ENCODE data around the gene ADD2.
"Not testable (repeated sequence)": the region's sequence is repeated elsewhere in the genome, so short reads cannot be mapped to it uniquely, and the experiment has no call there.

ADD2 gene

DNA sequence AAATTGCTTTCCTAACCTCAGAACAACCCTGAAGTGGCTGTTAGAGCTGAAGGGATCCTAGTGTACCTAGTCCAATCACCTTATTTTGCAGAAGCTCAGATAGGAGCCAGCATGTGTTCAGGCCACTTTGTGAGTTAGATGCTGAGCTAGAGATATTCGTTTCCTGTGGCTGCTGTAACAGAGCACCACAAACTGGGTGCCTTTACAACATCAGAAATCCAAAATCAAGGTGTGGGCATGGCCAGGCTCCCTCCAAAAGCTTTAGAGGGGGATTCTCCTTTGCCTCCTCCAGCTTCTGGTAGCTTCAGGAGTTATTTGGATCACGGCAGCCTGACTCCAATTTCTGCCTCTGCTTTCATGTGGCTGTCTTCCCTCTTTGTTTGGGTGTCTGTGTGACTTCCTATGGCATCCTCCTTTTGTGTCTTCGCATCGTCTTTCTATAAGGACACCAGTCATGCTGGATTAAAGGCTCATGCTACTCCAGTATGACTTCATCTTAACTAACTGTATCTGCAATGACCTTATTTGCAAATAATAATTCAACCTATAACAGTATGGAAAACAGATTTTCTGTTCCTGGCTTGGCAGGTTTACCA, 128.1 kb downstream of the ADD2 start:
- DNase-seq (ENCODE audit: low read depth), result no peak

DNA sequence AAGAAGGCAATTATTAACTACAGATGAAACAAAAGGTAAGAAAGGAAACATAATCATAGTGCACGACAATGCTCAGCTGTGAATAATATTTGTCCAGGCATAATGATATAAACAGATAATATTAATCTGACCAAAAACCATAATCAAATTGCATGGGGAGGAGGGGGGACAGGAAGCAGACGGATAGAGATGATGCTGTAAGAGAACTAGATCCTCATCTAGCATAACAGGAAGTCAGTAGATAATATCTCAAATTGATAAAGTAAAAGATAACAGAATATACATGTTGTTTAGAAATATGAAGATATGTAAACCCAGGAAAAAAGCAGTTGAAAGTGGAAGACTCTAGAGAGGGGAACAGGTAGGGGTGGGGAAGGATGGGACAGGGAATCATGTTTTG, 129.4 kb downstream of the ADD2 start:
- no peak for DNase-seq (ENCODE audit: low read depth)

DNA sequence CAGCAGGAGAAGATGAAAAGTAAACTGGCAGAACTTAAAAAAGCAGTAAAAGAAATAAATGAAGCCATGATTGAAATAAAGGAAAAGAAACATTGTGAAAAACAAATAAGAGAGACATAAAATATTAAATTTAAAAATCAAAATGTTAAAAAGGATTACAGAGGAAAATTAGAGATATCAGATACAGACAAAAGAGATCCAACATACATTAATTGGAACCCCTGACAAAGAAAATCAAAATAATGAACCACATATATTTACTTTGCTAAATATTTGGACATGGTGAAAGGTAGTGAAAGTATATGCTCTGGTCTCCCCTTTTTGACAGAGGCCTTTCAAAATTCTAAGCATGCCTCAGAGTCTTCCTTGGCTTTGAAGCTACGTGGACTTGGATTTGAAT, 134.5 kb downstream of the ADD2 start:
- no peak for DNase-seq (ENCODE audit: low read depth)

DNA sequence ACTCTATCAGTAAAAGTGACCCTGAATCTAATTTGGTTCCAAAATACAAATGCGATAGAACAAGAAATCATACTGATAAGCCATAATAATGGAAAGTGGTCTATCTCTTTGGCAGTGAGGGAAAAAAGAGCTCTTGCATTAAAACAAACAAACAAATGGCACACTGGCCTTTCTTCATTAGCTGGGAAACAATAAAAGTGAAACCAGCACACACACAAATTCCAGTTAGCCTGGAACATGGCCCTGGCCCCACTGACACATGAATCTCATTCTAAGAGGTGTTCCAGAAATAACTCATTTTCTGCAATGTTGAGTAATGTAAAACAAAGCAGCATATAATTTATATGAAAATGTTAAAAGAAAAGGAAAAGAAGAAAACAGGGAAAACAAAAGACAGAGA, 135.0 kb downstream of the ADD2 start:
- DNase-seq (ENCODE audit: low read depth), result no peak

DNA sequence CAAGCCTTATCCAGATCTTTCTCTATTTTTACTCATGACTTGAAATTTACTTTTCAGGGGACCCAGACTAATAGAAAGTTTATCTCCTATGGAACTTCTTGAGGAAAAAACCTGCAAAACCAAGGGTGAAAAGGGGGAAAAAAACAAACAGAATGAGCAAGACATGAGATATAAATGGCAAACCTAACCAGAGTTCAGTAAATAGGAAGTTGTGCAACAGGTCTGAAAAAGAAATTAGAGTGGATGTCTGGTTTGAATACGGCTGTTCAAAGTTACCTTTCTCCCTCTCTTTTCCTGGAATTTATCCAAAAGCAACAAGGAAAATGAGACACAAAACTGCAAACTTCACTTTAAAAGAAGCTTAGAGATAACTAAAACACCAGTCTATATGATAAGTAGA, 135.6 kb downstream of the ADD2 start:
- DNase-seq (ENCODE audit: low read depth), result no peak

DNA sequence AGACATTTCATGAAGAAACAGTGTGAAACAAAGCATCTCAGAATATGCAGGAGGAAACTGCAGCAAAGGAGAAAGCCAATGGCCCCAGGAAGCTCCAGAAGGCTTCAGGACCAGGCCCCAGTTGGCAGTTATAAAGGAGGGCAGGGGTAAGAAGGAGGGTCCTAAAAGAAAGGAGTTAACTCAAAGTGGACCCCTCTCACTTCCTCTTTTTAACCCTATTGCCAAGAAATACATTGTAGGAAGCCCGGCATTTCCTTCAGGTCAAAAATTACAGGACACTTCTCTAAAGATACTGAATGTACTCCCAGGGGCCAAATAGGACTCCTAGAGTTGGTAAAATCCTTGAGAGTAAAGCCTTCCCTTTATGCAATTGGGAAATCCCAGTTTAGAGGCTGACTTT, 137.2 kb downstream of the ADD2 start:
- no peak for DNase-seq (ENCODE audit: low read depth)

DNA sequence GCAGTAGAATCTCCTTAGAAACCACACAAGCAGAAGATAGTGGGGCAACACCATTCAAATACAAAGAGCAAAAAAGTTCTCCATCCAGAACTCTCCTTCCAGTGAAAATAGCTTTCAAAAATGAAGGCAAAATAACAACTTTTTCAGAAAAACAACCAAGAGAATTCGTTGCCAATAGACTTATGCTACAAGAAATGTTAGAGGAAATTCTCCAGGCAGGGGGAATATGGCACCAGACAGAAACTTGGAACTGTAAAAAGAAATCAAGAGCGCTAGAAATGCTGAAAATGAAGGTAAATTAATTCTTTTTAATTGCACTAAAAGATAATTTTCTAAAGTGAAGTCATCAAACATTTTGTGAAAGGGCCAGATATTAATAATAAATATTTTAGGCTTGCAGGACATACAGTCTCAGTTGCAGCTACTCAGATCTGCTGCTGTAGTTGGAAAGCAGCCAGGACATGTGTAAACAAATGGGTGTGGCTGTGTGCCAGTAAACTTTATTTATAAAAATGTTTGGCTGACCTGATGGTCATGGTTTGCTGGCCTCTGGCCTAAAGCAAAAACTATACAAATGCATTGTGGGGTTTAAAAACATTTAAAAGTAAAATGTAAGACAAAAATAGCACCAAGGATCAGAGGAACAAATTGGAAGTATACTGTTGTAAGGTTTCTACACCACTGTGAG, 140.6 kb downstream of the ADD2 start:
- no peak for DNase-seq (ENCODE audit: low read depth)

DNA sequence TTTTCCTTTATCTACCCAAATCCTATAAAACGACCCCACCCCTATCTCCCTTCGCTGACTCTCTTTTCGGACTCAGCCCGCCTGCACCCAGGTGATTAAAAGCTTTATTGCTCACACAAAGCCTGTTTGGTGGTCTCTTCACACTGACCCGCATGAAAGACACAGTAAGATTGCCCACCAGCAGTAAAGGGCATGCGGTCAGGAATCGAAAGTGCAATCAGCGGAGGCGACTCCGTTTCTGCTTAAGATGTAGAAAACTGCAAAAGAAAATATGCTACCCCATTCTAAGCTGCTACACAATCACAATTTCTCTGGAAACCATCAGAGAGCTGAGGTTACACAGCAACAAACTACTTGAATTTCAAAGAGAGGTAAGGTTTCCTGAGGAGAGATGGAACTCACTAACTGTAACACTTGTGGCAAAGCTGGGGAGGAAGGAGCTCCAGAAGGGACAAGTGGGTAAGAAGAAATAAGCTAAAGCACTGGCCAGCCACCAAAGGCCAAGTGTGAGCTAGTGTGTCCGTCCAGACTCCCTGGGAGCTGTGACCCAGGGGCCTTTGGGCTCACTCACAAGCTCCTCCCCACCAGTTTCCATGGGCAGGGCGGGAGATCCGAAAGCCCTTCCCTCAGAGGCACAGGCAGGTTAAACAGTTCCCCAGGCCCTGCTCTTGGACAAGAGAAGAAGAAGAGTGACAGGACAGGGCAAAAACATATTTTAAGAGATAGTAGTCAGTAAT, 141.6 kb downstream of the ADD2 start:
- no peak for DNase-seq (ENCODE audit: low read depth)

DNA sequence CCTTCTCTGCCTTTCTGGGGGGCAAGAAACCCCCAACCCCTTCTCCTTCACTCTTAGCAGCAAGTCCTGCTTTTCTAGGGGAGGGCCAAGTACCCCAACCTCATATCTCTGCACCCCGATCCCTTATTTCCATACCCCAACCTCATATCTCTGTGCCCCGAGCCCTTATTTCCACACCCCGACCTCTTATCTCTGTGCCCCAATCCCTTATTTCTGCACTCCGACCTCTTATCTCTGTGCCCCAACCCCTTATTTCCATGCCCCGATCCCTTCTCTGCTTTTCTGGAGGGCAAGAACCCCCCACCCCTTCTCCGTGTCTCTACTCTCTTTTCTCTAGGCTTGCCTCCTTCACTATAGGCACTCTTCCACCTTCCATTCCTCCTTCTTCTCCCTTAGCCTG, 146.5 kb downstream of the ADD2 start:
- DNase-seq (ENCODE audit: low read depth), result not testable (repeated sequence)

DNA sequence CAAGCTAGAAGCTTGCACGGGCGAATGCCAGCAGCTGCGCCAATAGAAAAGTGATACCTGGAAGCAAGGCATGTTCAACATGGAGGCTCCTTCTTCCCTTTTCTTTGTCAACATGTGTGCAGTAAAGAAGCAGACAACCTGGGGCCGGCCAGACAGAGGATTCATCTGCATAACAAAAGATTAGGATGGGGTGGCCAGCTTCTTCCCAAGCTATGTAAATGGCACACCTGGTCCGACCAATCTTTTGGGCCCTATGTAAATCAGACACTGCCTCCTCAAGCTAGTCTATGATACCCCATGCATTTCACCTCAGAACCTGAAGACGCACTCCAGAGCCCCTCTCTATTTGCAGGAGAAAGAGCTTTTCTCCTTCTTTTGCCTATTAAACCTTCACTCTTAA, 148.0 kb downstream of the ADD2 start:
- DNase-seq (ENCODE audit: low read depth), result no peak

DNA sequence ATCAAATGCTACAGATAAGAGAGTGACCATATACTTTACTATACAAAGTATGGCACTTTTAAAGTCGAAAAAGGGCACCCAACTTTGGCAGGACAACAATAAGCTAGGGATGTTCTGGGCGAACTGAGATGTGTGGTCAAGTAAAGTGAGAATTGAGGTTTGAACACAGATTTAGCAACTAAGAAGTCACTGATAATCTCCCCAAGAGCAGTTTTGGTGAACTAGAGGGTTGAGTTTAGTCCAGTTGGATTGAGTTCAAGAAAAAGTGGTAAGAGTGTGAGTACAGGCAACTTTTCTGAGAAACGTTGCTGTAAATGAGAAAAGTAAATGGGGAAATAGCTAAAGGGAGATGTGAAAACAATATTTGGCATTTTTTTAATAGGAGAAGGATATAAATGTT, 148.8 kb downstream of the ADD2 start:
- DNase-seq (ENCODE audit: low read depth), result no peak

DNA sequence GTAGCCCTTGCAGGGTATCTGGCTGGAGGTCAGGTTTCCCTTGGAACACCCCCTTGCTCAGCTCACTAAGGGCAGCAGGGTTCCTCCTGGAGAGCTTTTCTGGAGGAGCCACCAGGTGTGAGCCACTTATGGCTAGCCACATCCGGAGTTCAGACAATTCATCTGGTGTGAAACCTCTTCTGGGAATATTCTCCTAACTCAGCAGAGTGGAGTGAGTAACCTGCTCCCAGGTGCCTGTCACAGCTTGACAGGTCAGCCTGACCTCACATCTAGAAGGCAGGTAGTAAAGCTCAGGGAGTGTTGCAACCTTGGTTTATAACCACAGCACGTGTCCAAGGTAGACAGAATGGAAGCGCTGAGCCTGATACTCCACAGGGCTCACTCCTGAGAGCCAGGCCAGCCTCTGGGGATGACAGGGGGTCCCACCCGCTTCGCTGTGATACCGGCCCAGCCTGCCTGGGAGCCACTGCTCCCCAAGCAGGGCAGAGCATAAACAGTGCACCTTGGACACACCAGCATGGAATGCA, 151.8 kb downstream of the ADD2 start:
- no peak for DNase-seq (ENCODE audit: low read depth)

DNA sequence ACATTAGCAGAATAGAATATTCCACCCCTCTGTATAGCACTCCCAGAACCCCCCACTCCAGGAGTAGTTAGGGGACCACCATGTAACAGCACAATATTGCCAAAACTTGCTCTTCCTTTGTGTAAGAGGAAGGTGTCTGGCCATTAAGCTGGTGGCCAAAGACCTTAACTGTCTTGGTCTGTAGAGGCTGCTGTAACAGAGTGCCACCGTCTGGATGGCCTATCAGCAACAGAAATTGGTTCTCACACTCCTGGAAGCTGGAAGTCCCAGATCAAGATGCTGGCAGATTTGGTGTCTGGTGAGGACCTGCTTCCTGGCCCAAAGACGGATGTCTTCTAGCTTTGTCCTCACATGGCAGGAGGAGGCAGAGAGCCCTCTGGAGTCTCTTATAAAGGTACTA, 152.8 kb downstream of the ADD2 start:
- DNase-seq (ENCODE audit: low read depth), result no peak

DNA sequence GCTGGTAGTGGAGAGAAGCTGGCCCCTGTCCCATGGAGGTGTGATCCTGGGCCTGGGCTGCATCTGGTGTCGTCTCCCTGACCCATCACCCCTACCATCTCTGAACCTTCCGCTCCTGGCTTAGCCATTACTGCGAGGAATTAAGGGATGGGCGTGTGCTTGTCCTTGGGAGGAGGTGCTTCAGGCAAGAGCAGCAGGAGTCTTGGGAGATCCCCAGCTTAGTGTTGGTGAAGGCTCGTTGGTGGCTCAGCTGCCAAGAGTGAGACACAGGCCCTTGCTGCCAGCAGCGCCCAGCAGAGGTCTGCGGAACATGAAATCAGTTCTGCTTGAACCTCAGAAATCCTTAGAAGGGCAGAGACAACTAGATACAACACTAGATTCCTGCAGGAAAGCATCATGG, 154.5 kb downstream of the ADD2 start:
- no peak for DNase-seq (ENCODE audit: low read depth)

DNA sequence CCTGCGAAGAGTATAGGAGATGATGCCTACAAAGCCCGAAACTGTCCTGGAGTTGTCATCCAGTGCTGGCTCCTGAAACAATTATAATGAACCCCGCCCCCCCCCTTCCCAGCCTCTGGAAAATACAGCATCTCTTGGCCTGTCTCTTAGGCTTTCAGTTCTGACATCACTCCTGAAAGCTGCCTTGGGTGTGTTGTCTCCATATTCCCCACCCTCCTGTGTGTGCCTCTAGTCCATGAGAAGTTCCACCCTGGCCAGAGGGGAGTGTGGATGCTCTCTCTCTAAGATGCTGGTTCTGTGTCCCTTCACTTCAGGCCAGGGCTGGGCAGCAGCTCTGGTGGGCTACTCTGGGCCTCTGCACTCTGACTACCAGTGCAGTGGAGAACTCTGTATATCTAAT, 155.4 kb downstream of the ADD2 start:
- DNase-seq (ENCODE audit: low read depth), result no peak

DNA sequence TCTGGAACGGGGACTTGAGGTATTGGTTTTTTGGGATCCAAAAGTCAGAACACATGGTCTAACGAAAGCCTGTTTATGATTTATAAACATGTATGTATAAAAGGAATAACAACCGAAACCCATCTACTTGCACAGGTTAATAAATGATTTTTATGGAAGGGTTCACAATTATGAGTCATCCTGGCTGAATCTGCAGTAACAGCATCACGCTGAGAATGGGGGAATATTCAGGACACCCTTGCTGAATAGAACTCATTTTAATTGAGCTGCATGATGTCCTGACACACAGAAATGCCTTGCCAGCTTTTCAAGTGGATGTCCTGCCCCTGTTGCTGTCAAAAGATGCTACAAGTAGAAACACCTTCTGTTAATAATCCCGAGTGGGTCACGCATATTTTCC, 159.6 kb downstream of the ADD2 start:
- DNase-seq (ENCODE audit: low read depth), result no peak

DNA sequence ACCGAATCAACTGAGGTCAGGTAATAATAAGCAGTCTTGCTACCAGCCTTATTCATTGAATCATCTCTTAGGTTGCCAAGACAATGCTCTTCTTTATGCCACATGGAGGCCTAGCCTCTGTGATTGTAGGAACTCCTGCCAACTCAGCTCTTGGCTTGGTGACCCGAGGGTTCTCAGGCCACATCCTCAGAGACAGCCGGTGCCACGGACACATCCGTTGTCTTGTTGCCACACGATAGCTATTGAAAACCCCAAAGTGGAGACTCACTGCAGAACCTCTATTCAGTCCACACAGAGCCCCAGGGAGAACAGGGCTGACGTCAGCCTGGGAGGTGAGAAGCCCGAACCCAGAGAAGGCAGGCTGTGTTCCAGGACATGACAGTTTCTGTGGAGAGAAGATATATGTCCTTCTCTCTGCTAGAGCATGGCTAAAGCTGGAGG, 160.9 kb downstream of the ADD2 start:
- no peak for DNase-seq (ENCODE audit: low read depth)
